ENCODE results near the gene GPN2.

Gene GPN2

GRCh38 chr1:26922901-26923300 lies 32.8 kb upstream of the GPN2 start:
- TF ChIP-seq MAX (IDR thresholded peaks at IDR 0.05; ENCODE audit: low read depth, low read length), result no peak
- no peak for TF ChIP-seq POLR2A (IDR thresholded peaks at IDR 0.05; ENCODE audit: extremely low read depth, insufficient read length)
- TF ChIP-seq CTCF (IDR thresholded peaks at IDR 0.05; ENCODE audit: low read depth, low read length), result no peak
- TF ChIP-seq MYC (IDR thresholded peaks at IDR 0.05; ENCODE audit: low read depth, low read length), result no peak
- DNase-seq (ENCODE audit: low read depth), result no peak
- H3K4me3 ChIP-seq (ENCODE audit: low read depth, low read length), result peak overlapping the region; percentile 79

GRCh38 chr1:26922431-26922729 lies 32.3 kb upstream of the GPN2 start:
- no peak for DNase-seq (ENCODE audit: low read depth)
- TF ChIP-seq MAX (IDR thresholded peaks at IDR 0.05; ENCODE audit: low read depth, low read length) (no peak), POLR2A (IDR thresholded peaks at IDR 0.05; ENCODE audit: extremely low read depth, insufficient read length) (no peak), CTCF (IDR thresholded peaks at IDR 0.05; ENCODE audit: low read depth, low read length) (no peak), MYC (IDR thresholded peaks at IDR 0.05; ENCODE audit: low read depth, low read length) (no peak; the same call in 1 of the 2 replicates)
- peak overlapping the region; percentile 79 for H3K4me3 ChIP-seq (ENCODE audit: low read depth, low read length)

GRCh38 chr1:26921540-26922430 lies 31.7 kb upstream of the GPN2 start, which contains the start of gene NUDC:
Gene NUDC, plus strand, starts transcription at chr1:26921743. Its CDS starts 106 bp downstream, at chr1:26921849.
- peak; percentile 97 for DNase-seq (ENCODE audit: low read depth)
- TF ChIP-seq POLR2A (IDR thresholded peaks at IDR 0.05; ENCODE audit: extremely low read depth, insufficient read length), result peak; percentile 78
- peak; percentile 87 for TF ChIP-seq MAX (IDR thresholded peaks at IDR 0.05; ENCODE audit: low read depth, low read length)
- peak; percentile 70 for TF ChIP-seq MYC (IDR thresholded peaks at IDR 0.05; ENCODE audit: low read depth, low read length)
- no peak for TF ChIP-seq CTCF (IDR thresholded peaks at IDR 0.05; ENCODE audit: low read depth, low read length)
- peak within 1 kb of the TSS; percentile 79 for H3K4me3 ChIP-seq (ENCODE audit: low read depth, low read length)

- DNase-seq (ENCODE audit: low read depth), result no peak
- TF ChIP-seq MAX (IDR thresholded peaks at IDR 0.05; ENCODE audit: low read depth, low read length) (no peak), MYC (IDR thresholded peaks at IDR 0.05; ENCODE audit: low read depth, low read length) (no peak), CTCF (IDR thresholded peaks at IDR 0.05; ENCODE audit: low read depth, low read length) (no peak), POLR2A (IDR thresholded peaks at IDR 0.05; ENCODE audit: extremely low read depth, insufficient read length) (no peak)
- peak overlapping the region; percentile 79 for H3K4me3 ChIP-seq (ENCODE audit: low read depth, low read length)
Measured at GRCh38 chr1:26921126-26921539, 31.1 kb upstream of the GPN2 start.

GRCh38 chr1:26915204-26915842 lies 25.2 kb upstream of the GPN2 start:
- DNase-seq (ENCODE audit: low read depth), result no peak
- TF ChIP-seq MAX (IDR thresholded peaks at IDR 0.05; ENCODE audit: low read depth, low read length) (no peak), CTCF (IDR thresholded peaks at IDR 0.05; ENCODE audit: low read depth, low read length) (no peak), MYC (IDR thresholded peaks at IDR 0.05; ENCODE audit: low read depth, low read length) (no peak), POLR2A (IDR thresholded peaks at IDR 0.05; ENCODE audit: extremely low read depth, insufficient read length) (no peak)
- H3K4me3 ChIP-seq (ENCODE audit: low read depth, low read length), result no peak overlapping the region

Data from NB4 (cell line).